ENCODE results near the gene SH2D3A.

DNA sequence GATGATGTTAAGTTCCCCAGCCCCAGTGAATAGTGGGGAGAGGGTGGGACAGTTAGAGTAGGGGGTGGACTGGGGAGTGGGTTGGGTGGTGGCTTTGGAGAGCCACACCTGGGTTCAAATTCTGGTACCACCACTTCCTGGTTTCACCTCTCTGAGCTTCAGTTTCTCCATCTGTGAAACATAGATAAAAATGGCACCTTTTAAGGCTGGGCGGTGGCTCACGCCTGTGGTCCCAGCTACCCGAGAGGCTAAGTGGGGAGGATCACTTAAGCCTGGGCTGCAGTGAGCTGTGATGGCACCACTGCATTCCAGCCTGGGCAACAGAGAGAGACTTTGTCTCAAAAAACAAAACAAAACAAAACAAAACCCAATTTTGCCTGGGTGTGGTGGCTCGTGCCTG, 11.2 kb upstream of the SH2D3A start:
- TF ChIP-seq, protein P1, sequence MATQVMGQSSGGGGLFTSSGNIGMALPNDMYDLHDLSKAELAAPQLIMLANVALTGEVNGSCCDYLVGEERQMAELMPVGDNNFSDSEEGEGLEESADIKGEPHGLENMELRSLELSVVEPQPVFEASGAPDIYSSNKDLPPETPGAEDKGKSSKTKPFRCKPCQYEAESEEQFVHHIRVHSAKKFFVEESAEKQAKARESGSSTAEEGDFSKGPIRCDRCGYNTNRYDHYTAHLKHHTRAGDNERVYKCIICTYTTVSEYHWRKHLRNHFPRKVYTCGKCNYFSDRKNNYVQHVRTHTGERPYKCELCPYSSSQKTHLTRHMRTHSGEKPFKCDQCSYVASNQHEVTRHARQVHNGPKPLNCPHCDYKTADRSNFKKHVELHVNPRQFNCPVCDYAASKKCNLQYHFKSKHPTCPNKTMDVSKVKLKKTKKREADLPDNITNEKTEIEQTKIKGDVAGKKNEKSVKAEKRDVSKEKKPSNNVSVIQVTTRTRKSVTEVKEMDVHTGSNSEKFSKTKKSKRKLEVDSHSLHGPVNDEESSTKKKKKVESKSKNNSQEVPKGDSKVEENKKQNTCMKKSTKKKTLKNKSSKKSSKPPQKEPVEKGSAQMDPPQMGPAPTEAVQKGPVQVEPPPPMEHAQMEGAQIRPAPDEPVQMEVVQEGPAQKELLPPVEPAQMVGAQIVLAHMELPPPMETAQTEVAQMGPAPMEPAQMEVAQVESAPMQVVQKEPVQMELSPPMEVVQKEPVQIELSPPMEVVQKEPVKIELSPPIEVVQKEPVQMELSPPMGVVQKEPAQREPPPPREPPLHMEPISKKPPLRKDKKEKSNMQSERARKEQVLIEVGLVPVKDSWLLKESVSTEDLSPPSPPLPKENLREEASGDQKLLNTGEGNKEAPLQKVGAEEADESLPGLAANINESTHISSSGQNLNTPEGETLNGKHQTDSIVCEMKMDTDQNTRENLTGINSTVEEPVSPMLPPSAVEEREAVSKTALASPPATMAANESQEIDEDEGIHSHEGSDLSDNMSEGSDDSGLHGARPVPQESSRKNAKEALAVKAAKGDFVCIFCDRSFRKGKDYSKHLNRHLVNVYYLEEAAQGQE (IDR thresholded peaks at IDR 0.05; ENCODE audit: insufficient read depth in 1 of 2, low read depth in 2 of 2, low read length in 2 of 2): no peak
- TF ChIP-seq FOXP2 (optimal IDR thresholded peaks at IDR 0.05; ENCODE audit: borderline replicate concordance, extremely low read depth, extremely low read length, insufficient read depth): no peak

Data from PFSK-1 (cell line).